B cell (primary cell): ENCODE results near the gene LRRC7. TPM values are rescaled to one million over a fixed set of nuclear protein-coding genes. Genes with fewer than 3 reads are reported as not detected.

Experiments used
- ATAC-seq: fragments of 200-7000 bp; cut with Tn5 transposase; one replicate; pipeline ENCODE4 v1.10.0; 2021; ENCODE audit warnings: low read depth, mild to moderate bottlenecking, moderate number of reproducible peaks, moderate library complexity
- CTCF ChIA-PET: fragments of 350-600 bp; sonication (Branson Sonifier 250); formaldehyde crosslinking; loops from one replicate; lab custom pipeline; 2021; ENCODE audit warnings: antibody characterized with exemption, inconsistent platforms; lab: Charles Lee
- POLR2A ChIA-PET: fragments of 350-600 bp; sonication (Branson Sonifier 250); formaldehyde crosslinking; loops from one replicate; lab custom pipeline; 2021; ENCODE audit warnings: antibody characterized with exemption; lab: Charles Lee
- DNase-seq: peaks from one replicate; pipeline ENCODE4 v3.0.0; 2013
- H2AFZ ChIP-seq: 2 replicates; pipeline ENCODE4 v1.6.1; 2012; ENCODE audit warnings: mild to moderate bottlenecking, low read depth, low read length; ENCODE audit not compliant: insufficient read depth, poor library complexity, severe bottlenecking
- H3K27ac ChIP-seq, 2 donors: 1 replicate in 1 of 2; 2 replicates in 1 of 2; pipeline ENCODE4 v1.5.1; 2012 to 2013; ENCODE audit warnings: low read length in 2 of 2, mild to moderate bottlenecking in 2 of 2, moderate library complexity in 1 of 2
- H3K27me3 ChIP-seq, 4 experiments: fragments of 200-600 bp in 1 of 4; sonication (generic) in 1 of 4; replicated peaks in 1 of 4; 1 replicate in 2 of 4; 2 replicates in 2 of 4; pipeline versions ENCODE4 v1.6.1 to v1.7.0; 2013 to 2016; ENCODE audit warnings: low read length in 3 of 4, mild to moderate bottlenecking in 2 of 4, mixed read lengths in 1 of 4, moderate library complexity in 1 of 4; ENCODE audit not compliant: insufficient read depth in 4 of 4, control insufficient read depth in 3 of 4; ENCODE audit errors: control extremely low read depth in 1 of 4
- H3K36me3 ChIP-seq, 2 experiments: replicated peaks in 1 of 2; 1 replicate in 1 of 2; 2 replicates in 1 of 2; pipeline versions ENCODE4 v1.6.1 to v1.7.1; 2013; ENCODE audit warnings: low read length in 1 of 2; ENCODE audit not compliant: insufficient read depth in 2 of 2, control insufficient read depth in 1 of 2; ENCODE audit errors: control extremely low read depth in 1 of 2, extremely low read depth in 1 of 2
- H3K4me1 ChIP-seq, 2 donors: fragments of 200-600 bp in 1 of 2; sonication (generic) in 1 of 2; 1 replicate in 1 of 2; 2 replicates in 1 of 2; pipeline versions ENCODE4 v1.5.1 to v1.6.1; 2013 to 2017; ENCODE audit warnings: low read length in 2 of 2; ENCODE audit not compliant: control insufficient read depth in 2 of 2, insufficient read depth in 2 of 2
- H3K4me2 ChIP-seq: replicated peaks from 2 replicates; pipeline ENCODE3; 2012; ENCODE audit warnings: mild to moderate bottlenecking, low read depth, low read length; ENCODE audit not compliant: poor library complexity, severe bottlenecking
- H3K4me3 ChIP-seq, 5 experiments: fragments of 200-600 bp in 1 of 5; sonication (generic) in 1 of 5; 1 replicate in 3 of 5; 2 replicates in 2 of 5; pipeline versions ENCODE4 v1.5.1 to v1.7.0; 2011 to 2016; ENCODE audit warnings: low read length in 4 of 5, mild to moderate bottlenecking in 4 of 5, low read depth in 2 of 5, control low read depth in 1 of 5, moderate library complexity in 1 of 5; ENCODE audit not compliant: insufficient read depth in 1 of 5; ENCODE audit errors: control extremely low read depth in 1 of 5, extremely low read depth in 1 of 5
- H3K79me2 ChIP-seq: fragments of 200-600 bp; sonication (generic); one replicate; pipeline ENCODE4 v1.6.0; 2016; ENCODE audit warnings: low read length; ENCODE audit not compliant: control insufficient read depth, insufficient read depth
- H3K9ac ChIP-seq: fragments of 200-600 bp; sonication (generic); 2 replicates; pipeline ENCODE4 v1.6.1; 2017; ENCODE audit warnings: mild to moderate bottlenecking, low read length, moderate library complexity
- H3K9me3 ChIP-seq, 3 donors: one replicate each; pipeline versions ENCODE4 v1.6.1 to v1.7.1; 2013; ENCODE audit warnings: low read length in 2 of 3; ENCODE audit not compliant: control insufficient read depth in 2 of 3, insufficient read depth in 1 of 3; ENCODE audit errors: control extremely low read depth in 1 of 3
- H4K20me1 ChIP-seq: 2 replicates; pipeline ENCODE4 v1.6.0; 2012; ENCODE audit warnings: mild to moderate bottlenecking, low read length; ENCODE audit not compliant: insufficient read depth, control insufficient read depth, poor library complexity, severe bottlenecking
- H3K27ac Mint-ChIP-seq: one replicate; pipeline ENCODE4 v1.8.0; 2021; ENCODE audit warnings: mixed read lengths
- H3K27me3 Mint-ChIP-seq: one replicate; pipeline ENCODE4 v1.8.0; 2021; ENCODE audit warnings: mixed read lengths
- H3K4me1 Mint-ChIP-seq: one replicate; pipeline ENCODE4 v1.8.0; 2021; ENCODE audit warnings: mixed read lengths
- H3K4me3 Mint-ChIP-seq: one replicate; pipeline ENCODE4 v1.8.0; 2021; ENCODE audit warnings: mixed read lengths
- H3K9me3 Mint-ChIP-seq: one replicate; pipeline ENCODE4 v1.8.0; 2022; ENCODE audit warnings: mixed read lengths; ENCODE audit not compliant: insufficient read depth
- EZH2 ChIP-seq: IDR thresholded peaks from 2 replicates; pipeline ENCODE4 v1.6.1; 2012; ENCODE audit warnings: borderline replicate concordance, low read depth, mild to moderate bottlenecking, moderate library complexity, low read length; ENCODE audit not compliant: insufficient read depth, poor library complexity, severe bottlenecking
- WGBS: methylation state at CpG from one replicate; pipeline ENCODE4 v1.1.5; 2013; ENCODE audit warnings: missing lambda C conversion rate; ENCODE audit not compliant: insufficient coverage; 5-methylcytosine and 5-hydroxymethylcytosine counted together
- intact Hi-C: fragments of 100-400 bp; cut with micrococcal nuclease; formaldehyde crosslinking; loops from one replicate; pipeline ENCODE4 v1.10.0; 2022
- polyA plus RNA-seq: library from polyadenylated mRNA; depleted of rRNA; stranded (reverse); fragments of >200 nt; gene quantifications from 2 replicates; pipeline ENCODE4 v1.2.3, GENCODE V29; 2012
- total RNA-seq, 2 donors: library from RNA; stranded (reverse); fragments of 120-200 nt in 1 of 2; gene quantifications; 1 replicate in 1 of 2; 2 replicates in 1 of 2; pipeline versions ENCODE4 v1.2.3 to v1.2.4, GENCODE V29; 2013 to 2022
- TF ChIP-seq, protein P1 (sequence below): fragments of 200-600 bp; IDR thresholded peaks from one replicate; pipeline ENCODE4 v1.8.0; 2022; ENCODE audit warnings: antibody characterized with exemption, mild to moderate bottlenecking

Gene LRRC7
- total and polyA plus RNA-seq, 2 donors (not counting 1 experiment from before 2014, with no cell fraction given): not detected

- Histone ChIP-seq H3K27me3 (no peaks in the 10 kb centered on the region), H3K79me2 (no peaks in the 10 kb centered on the region), H3K4me3 (no peak overlapping the region), H3K9me3 (peaks cover 0 to 1% (median 0%) of the 10 kb centered on the region in 3 donors), H3K9ac (no peak overlapping the region), H4K20me1 (no peaks in the 10 kb centered on the region), H2AFZ (no peak overlapping the region), H3K36me3 (no peaks in the 10 kb centered on the region), H3K4me2 (no peak overlapping the region), H3K4me1 (peaks cover 0 to 3% of the 10 kb centered on the region in 2 donors), H3K27ac (no peak overlapping the region)
- H3K27me3 Mint-ChIP-seq: peaks cover 4% of the 10 kb centered on the region
- H3K4me1 Mint-ChIP-seq: peaks cover 5% of the 10 kb centered on the region
- DNase-seq (no peak), ATAC-seq (no peak)
- intact Hi-C loops: no loop called here
- no peak overlapping the region for H3K27ac Mint-ChIP-seq
- ChIA-PET POLR2A (no interaction called here), CTCF (no interaction called here)
- TF ChIP-seq, protein P1, sequence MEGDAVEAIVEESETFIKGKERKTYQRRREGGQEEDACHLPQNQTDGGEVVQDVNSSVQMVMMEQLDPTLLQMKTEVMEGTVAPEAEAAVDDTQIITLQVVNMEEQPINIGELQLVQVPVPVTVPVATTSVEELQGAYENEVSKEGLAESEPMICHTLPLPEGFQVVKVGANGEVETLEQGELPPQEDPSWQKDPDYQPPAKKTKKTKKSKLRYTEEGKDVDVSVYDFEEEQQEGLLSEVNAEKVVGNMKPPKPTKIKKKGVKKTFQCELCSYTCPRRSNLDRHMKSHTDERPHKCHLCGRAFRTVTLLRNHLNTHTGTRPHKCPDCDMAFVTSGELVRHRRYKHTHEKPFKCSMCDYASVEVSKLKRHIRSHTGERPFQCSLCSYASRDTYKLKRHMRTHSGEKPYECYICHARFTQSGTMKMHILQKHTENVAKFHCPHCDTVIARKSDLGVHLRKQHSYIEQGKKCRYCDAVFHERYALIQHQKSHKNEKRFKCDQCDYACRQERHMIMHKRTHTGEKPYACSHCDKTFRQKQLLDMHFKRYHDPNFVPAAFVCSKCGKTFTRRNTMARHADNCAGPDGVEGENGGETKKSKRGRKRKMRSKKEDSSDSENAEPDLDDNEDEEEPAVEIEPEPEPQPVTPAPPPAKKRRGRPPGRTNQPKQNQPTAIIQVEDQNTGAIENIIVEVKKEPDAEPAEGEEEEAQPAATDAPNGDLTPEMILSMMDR: no peak
- no peak for TF ChIP-seq EZH2
- WGBS: no CpG with 5 or more reads among the region's 1 CpG
- H3K9me3 Mint-ChIP-seq: peaks cover 4% of the 10 kb centered on the region
- H3K4me3 Mint-ChIP-seq: no peak overlapping the region
Measured at GRCh38 chr1:70086897-70087296, 519.2 kb downstream of the LRRC7 start.

- TF ChIP-seq EZH2: no peak
- TF ChIP-seq, protein P1: no peak
- Histone ChIP-seq H4K20me1 (no peaks in the 10 kb centered on the region), H3K9ac (no peak overlapping the region), H3K4me3 (no peak overlapping the region), H3K36me3 (no peaks in the 10 kb centered on the region), H3K27me3 (no peaks in the 10 kb centered on the region), H3K27ac (no peak overlapping the region), H3K79me2 (no peaks in the 10 kb centered on the region), H3K4me2 (no peak overlapping the region), H3K4me1 (no peaks in the 10 kb centered on the region), H2AFZ (no peak overlapping the region), H3K9me3 (no peaks in the 10 kb centered on the region)
- DNase-seq: no peak
- intact Hi-C loops: no loop called here
- ChIA-PET POLR2A (no interaction called here), CTCF (no interaction called here)
- no peak overlapping the region for H3K27ac Mint-ChIP-seq
- no peaks in the 10 kb centered on the region for H3K9me3 Mint-ChIP-seq
- peaks cover 4% of the 10 kb centered on the region for H3K27me3 Mint-ChIP-seq
- no peaks in the 10 kb centered on the region for H3K4me1 Mint-ChIP-seq
- no peak for ATAC-seq
- whole genome bisulfite sequencing: no CpG with 5 or more reads among the region's 3 CpGs
- no peak overlapping the region for H3K4me3 Mint-ChIP-seq
Measured at GRCh38 chr1:70090141-70090540, 522.4 kb downstream of the LRRC7 start.
